GM23338 (cell line): ENCODE data around the gene MYO7B. TPM values are rescaled to one million over a fixed set of nuclear protein-coding genes. Genes with fewer than 3 reads are reported as not detected.

ENCODE experiments used
- ATAC-seq: fragments of 200-7000 bp; cut with Tn5 transposase; 3 replicates; pipeline ENCODE4 v1.9.1; 2020
- DNase-seq: peaks from one replicate; pipeline ENCODE4 v3.0.0-alpha.2; 2015; ENCODE audit warnings: low spot score
- H2AFZ ChIP-seq: fragments of 200-600 bp; sonication (generic); 2 replicates; pipeline ENCODE4 v1.8.0; 2016; ENCODE audit warnings: antibody characterized with exemption, mild to moderate bottlenecking, moderate library complexity
- H3F3A ChIP-seq: fragments of 200-600 bp; sonication (generic); replicated peaks from 2 replicates; pipeline ENCODE4 v1.8.0; 2017; ENCODE audit warnings: antibody characterized with exemption, mixed run types, low read depth
- H3K27ac ChIP-seq: fragments of 200-600 bp; sonication (generic); 2 replicates; pipeline ENCODE4 v1.6.1; 2016; ENCODE audit warnings: low read depth
- H3K27me3 ChIP-seq: fragments of 200-600 bp; sonication (generic); 2 replicates; pipeline ENCODE4 v1.8.0; 2016; ENCODE audit warnings: mild to moderate bottlenecking, mixed run types, moderate library complexity; ENCODE audit not compliant: insufficient read depth
- H3K36me3 ChIP-seq: fragments of 200-600 bp; sonication (generic); 2 replicates; pipeline ENCODE4 v1.8.0; 2016; ENCODE audit warnings: mild to moderate bottlenecking; ENCODE audit not compliant: insufficient read depth
- H3K4me1 ChIP-seq: fragments of 200-600 bp; sonication (generic); 2 replicates; pipeline ENCODE4 v1.8.0; 2016; ENCODE audit warnings: mild to moderate bottlenecking, moderate library complexity; ENCODE audit not compliant: insufficient read depth
- H3K4me2 ChIP-seq: fragments of 200-600 bp; sonication (generic); 2 replicates; pipeline ENCODE4 v1.7.1; 2017; ENCODE audit warnings: mixed run types
- H3K4me3 ChIP-seq: fragments of 200-600 bp; sonication (generic); 2 replicates; pipeline ENCODE4 v1.6.1; 2016; ENCODE audit warnings: mixed run types
- H3K79me2 ChIP-seq: fragments of 200-600 bp; sonication (generic); replicated peaks from 2 replicates; pipeline ENCODE4 v1.8.0; 2017; ENCODE audit warnings: mild to moderate bottlenecking; ENCODE audit not compliant: insufficient read depth
- H3K9me2 ChIP-seq: fragments of 200-600 bp; sonication (generic); 2 replicates; pipeline ENCODE4 v1.8.0; 2017; ENCODE audit not compliant: insufficient read depth
- H4K20me1 ChIP-seq: fragments of 200-600 bp; sonication (generic); replicated peaks from 2 replicates; pipeline ENCODE4 v1.8.0; 2017; ENCODE audit warnings: mild to moderate bottlenecking; ENCODE audit not compliant: insufficient read depth
- H3K27ac Mint-ChIP-seq: 2 replicates; pipeline ENCODE4 v1.8.0; 2020; ENCODE audit warnings: inconsistent platforms, mild to moderate bottlenecking, moderate library complexity, mixed read lengths
- H3K27me3 Mint-ChIP-seq: 3 replicates; pipeline ENCODE4 v1.8.0; 2022; ENCODE audit warnings: low read depth, mild to moderate bottlenecking, moderate library complexity, mixed read lengths, inconsistent platforms; ENCODE audit not compliant: insufficient read depth, poor library complexity
- H3K36me3 Mint-ChIP-seq: 3 replicates; pipeline ENCODE4 v1.8.0; 2021; ENCODE audit warnings: low read depth, mild to moderate bottlenecking, inconsistent platforms, moderate library complexity, mixed read lengths
- H3K4me1 Mint-ChIP-seq: 3 replicates; pipeline ENCODE4 v1.8.0; 2020; ENCODE audit warnings: mild to moderate bottlenecking, inconsistent platforms, mixed read lengths
- H3K4me3 Mint-ChIP-seq: 3 replicates; pipeline ENCODE4 v1.8.0; 2021; ENCODE audit warnings: moderate library complexity, mild to moderate bottlenecking, inconsistent platforms, mixed read lengths
- H3K9me3 Mint-ChIP-seq: 3 replicates; pipeline ENCODE4 v1.8.0; 2020; ENCODE audit warnings: moderate library complexity, mild to moderate bottlenecking, inconsistent platforms, mixed read lengths
- CREB1 ChIP-seq: fragments of 250-450 bp; sonication (Bioruptor Pico); IDR thresholded peaks from 2 replicates; pipeline ENCODE4 v1.5.0; 2020; ENCODE audit warnings: low read depth, mild to moderate bottlenecking, moderate library complexity
- EZH2 ChIP-seq: fragments of 200-600 bp; sonication (generic); IDR thresholded peaks from one replicate; pipeline ENCODE4 v1.8.0; 2017; ENCODE audit warnings: antibody characterized with exemption, mild to moderate bottlenecking, low read depth; ENCODE audit not compliant: unreplicated experiment
- EZH2phosphoT487 ChIP-seq: fragments of 200-600 bp; sonication (generic); IDR thresholded peaks from one replicate; pipeline ENCODE4 v1.8.1; 2018; ENCODE audit warnings: antibody characterized with exemption; ENCODE audit not compliant: unreplicated experiment
- STAT1 ChIP-seq: IDR thresholded peaks from one replicate; pipeline ENCODE4 v1.6.1; 2016; ENCODE audit warnings: antibody characterized with exemption; ENCODE audit not compliant: unreplicated experiment
- polyA plus RNA-seq: library from polyadenylated mRNA; unstranded; fragments of >200 nt; fragmentation: Nextera tagmentation; extraction: Ambion mirVana; gene quantifications from 2 replicates; pipeline ENCODE4 v1.2.1, GENCODE V29; 2016
- total RNA-seq: library from RNA; depleted of rRNA; stranded (reverse); fragments of >200 nt; shearing (Covaris generic); gene quantifications from 2 replicates; pipeline ENCODE4 v1.2.3, GENCODE V29; 2014
- TF ChIP-seq, protein P1 (sequence below): fragments of 250-450 bp; sonication (Bioruptor Pico); IDR thresholded peaks from 2 replicates; pipeline ENCODE4 v1.5.0; 2020; ENCODE audit warnings: mild to moderate bottlenecking, moderate library complexity
- TF ChIP-seq, protein P2 (sequence below): IDR thresholded peaks from 2 replicates; pipeline ENCODE4 v1.6.1; 2016; ENCODE audit warnings: antibody characterized with exemption

The MYO7B gene
- total and polyA plus RNA-seq, 2 experiments from 2014 or later = not detected

DNA sequence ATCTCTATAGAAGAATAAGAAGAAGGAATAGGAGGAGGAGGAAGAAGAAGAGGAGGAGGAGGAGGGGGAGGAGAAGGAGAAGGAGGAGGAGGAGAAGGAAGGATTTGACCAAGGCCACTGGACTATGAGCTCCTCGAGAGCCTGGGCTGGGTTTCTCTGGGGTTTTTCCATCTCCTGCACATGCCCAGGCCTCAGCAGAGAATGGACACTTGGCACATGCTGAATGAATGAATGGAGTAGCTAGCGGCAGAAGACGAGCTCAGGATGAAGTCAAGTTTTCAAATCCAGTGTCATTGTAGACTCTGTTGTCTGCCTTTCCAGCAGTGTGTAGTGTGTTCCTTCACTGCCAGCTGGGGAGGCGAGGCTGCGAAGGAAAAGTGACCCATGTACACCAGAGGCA is 2.2 kb downstream of the MYO7B start:
- Histone ChIP-seq H3K4me3 (no peak overlapping the region), H3K9me2 (peaks cover 2% of the 10 kb centered on the region; the same call in 1 of the 2 replicates), H3K27me3 (no peaks in the 10 kb centered on the region), H3K36me3 (no peaks in the 10 kb centered on the region), H3K79me2 (no peaks in the 10 kb centered on the region), H3K4me2 (no peak overlapping the region), H4K20me1 (no peaks in the 10 kb centered on the region), H3K4me1 (no peaks in the 10 kb centered on the region), H3K27ac (no peak overlapping the region), H3F3A (no peaks in the 10 kb centered on the region), H2AFZ (no peak overlapping the region)
- no peak overlapping the region for H3K27ac Mint-ChIP-seq
- TF ChIP-seq, protein P1, sequence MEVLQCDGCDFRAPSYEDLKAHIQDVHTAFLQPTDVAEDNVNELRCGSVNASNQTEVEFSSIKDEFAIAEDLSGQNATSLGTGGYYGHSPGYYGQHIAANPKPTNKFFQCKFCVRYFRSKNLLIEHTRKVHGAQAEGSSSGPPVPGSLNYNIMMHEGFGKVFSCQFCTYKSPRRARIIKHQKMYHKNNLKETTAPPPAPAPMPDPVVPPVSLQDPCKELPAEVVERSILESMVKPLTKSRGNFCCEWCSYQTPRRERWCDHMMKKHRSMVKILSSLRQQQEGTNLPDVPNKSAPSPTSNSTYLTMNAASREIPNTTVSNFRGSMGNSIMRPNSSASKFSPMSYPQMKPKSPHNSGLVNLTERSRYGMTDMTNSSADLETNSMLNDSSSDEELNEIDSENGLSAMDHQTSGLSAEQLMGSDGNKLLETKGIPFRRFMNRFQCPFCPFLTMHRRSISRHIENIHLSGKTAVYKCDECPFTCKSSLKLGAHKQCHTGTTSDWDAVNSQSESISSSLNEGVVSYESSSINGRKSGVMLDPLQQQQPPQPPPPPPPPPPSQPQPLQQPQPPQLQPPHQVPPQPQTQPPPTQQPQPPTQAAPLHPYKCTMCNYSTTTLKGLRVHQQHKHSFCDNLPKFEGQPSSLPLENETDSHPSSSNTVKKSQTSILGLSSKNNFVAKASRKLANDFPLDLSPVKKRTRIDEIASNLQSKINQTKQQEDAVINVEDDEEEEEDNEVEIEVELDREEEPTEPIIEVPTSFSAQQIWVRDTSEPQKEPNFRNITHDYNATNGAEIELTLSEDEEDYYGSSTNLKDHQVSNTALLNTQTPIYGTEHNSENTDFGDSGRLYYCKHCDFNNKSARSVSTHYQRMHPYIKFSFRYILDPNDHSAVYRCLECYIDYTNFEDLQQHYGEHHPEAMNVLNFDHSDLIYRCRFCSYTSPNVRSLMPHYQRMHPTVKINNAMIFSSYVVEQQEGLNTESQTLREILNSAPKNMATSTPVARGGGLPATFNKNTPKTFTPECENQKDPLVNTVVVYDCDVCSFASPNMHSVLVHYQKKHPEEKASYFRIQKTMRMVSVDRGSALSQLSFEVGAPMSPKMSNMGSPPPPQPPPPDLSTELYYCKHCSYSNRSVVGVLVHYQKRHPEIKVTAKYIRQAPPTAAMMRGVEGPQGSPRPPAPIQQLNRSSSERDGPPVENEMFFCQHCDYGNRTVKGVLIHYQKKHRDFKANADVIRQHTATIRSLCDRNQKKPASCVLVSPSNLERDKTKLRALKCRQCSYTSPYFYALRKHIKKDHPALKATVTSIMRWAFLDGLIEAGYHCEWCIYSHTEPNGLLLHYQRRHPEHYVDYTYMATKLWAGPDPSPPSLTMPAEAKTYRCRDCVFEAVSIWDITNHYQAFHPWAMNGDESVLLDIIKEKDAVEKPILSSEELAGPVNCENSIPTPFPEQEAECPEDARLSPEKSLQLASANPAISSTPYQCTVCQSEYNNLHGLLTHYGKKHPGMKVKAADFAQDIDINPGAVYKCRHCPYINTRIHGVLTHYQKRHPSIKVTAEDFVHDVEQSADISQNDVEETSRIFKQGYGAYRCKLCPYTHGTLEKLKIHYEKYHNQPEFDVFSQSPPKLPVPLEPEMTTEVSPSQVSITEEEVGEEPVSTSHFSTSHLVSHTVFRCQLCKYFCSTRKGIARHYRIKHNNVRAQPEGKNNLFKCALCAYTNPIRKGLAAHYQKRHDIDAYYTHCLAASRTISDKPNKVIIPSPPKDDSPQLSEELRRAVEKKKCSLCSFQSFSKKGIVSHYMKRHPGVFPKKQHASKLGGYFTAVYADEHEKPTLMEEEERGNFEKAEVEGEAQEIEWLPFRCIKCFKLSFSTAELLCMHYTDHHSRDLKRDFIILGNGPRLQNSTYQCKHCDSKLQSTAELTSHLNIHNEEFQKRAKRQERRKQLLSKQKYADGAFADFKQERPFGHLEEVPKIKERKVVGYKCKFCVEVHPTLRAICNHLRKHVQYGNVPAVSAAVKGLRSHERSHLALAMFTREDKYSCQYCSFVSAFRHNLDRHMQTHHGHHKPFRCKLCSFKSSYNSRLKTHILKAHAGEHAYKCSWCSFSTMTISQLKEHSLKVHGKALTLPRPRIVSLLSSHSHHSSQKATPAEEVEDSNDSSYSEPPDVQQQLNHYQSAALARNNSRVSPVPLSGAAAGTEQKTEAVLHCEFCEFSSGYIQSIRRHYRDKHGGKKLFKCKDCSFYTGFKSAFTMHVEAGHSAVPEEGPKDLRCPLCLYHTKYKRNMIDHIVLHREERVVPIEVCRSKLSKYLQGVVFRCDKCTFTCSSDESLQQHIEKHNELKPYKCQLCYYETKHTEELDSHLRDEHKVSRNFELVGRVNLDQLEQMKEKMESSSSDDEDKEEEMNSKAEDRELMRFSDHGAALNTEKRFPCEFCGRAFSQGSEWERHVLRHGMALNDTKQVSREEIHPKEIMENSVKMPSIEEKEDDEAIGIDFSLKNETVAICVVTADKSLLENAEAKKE (CRISPR knock-in tag) = no peak
- no peak for TF ChIP-seq EZH2
- no peak for TF ChIP-seq STAT1
- no peak for TF ChIP-seq CREB1 (CRISPR knock-in tag)
- no peak for TF ChIP-seq EZH2phosphoT487
- H3K36me3 Mint-ChIP-seq = no peaks in the 10 kb centered on the region
- H3K9me3 Mint-ChIP-seq = no peaks in the 10 kb centered on the region
- DNase-seq (no peak), ATAC-seq (no peak)
- no peak overlapping the region for H3K4me3 Mint-ChIP-seq
- H3K27me3 Mint-ChIP-seq = peaks cover 9% of the 10 kb centered on the region
- no peaks in the 10 kb centered on the region for H3K4me1 Mint-ChIP-seq

DNA sequence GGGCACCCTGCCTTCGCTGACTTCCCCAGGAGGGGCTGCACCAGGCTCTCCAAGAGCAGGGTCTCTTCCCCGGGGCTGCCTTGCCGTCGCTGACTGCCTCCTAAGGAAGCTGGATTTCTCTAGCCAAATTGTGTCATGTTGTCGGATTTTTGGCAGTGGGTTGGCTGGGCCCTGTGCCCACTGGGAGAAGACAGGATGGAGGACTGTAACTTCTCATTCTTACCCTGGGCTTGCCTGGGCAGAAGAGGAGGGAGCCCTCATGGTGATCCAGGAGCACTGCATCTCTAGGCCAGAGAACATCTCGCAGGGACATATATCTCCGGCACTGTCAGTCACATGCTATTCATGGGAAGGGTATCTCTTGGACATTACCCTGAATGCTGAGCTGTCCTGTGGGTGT is 6.3 kb downstream of the MYO7B start:
- Histone ChIP-seq H3F3A (no peaks in the 10 kb centered on the region), H3K27ac (no peak overlapping the region), H3K9me2 (no peaks in the 10 kb centered on the region), H3K4me2 (no peak overlapping the region), H3K79me2 (no peaks in the 10 kb centered on the region), H3K4me1 (no peaks in the 10 kb centered on the region), H4K20me1 (no peaks in the 10 kb centered on the region), H2AFZ (no peak overlapping the region), H3K27me3 (no peaks in the 10 kb centered on the region), H3K4me3 (no peak overlapping the region), H3K36me3 (no peaks in the 10 kb centered on the region)
- Mint-ChIP-seq H3K4me1 (no peaks in the 10 kb centered on the region), H3K9me3 (no peaks in the 10 kb centered on the region), H3K4me3 (no peak overlapping the region), H3K27ac (no peak overlapping the region), H3K27me3 (peaks cover 5% of the 10 kb centered on the region), H3K36me3 (no peaks in the 10 kb centered on the region)
- peak; percentile 27; the same call in 1 of the 3 replicates for ATAC-seq
- DNase-seq = no peak
- TF ChIP-seq, protein P2, sequence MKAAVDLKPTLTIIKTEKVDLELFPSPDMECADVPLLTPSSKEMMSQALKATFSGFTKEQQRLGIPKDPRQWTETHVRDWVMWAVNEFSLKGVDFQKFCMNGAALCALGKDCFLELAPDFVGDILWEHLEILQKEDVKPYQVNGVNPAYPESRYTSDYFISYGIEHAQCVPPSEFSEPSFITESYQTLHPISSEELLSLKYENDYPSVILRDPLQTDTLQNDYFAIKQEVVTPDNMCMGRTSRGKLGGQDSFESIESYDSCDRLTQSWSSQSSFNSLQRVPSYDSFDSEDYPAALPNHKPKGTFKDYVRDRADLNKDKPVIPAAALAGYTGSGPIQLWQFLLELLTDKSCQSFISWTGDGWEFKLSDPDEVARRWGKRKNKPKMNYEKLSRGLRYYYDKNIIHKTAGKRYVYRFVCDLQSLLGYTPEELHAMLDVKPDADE = no peak
